Common myeloid progenitor, CD34-positive (primary cell): ENCODE data around the gene PI4K2A.

ENCODE experiments used
- CTCF ChIA-PET: fragments of 350-600 bp; sonication (Branson Sonifier 250); formaldehyde crosslinking; loops from one replicate; lab custom pipeline; 2021; ENCODE audit warnings: antibody characterized with exemption; lab: Charles Lee
- POLR2A ChIA-PET: fragments of 350-600 bp; sonication (Branson Sonifier 250); formaldehyde crosslinking; loops from one replicate; lab custom pipeline; 2021; ENCODE audit warnings: antibody characterized with exemption; lab: Charles Lee
- DNase-seq, 3 donors: peaks; one replicate each; pipeline versions ENCODE4 v3.0.0 to v3.0.0-alpha.2; 2013
- H3K27ac ChIP-seq, 2 experiments: 1 replicate in 1 of 2; 2 replicates in 1 of 2; pipeline ENCODE4 v1.7.0; 2013; ENCODE audit warnings: inconsistent platforms in 2 of 2, low read length in 2 of 2, mild to moderate bottlenecking in 2 of 2, low read depth in 1 of 2, moderate library complexity in 1 of 2; ENCODE audit not compliant: severe bottlenecking in 2 of 2, insufficient read depth in 1 of 2, poor library complexity in 1 of 2
- H3K27me3 ChIP-seq, 5 experiments: replicated peaks in 2 of 5; 1 replicate in 3 of 5; 2 replicates in 2 of 5; pipeline versions ENCODE4 v1.6.1 to v1.7.0; 2013; ENCODE audit warnings: low read length in 4 of 5, mild to moderate bottlenecking in 2 of 5, moderate library complexity in 2 of 5, inconsistent platforms in 1 of 5; ENCODE audit not compliant: insufficient read depth in 5 of 5, control insufficient read depth in 4 of 5
- H3K36me3 ChIP-seq, 4 experiments: 1 replicate in 2 of 4; 2 replicates in 2 of 4; pipeline versions ENCODE4 v1.6.1 to v1.7.0; 2013; ENCODE audit warnings: low read length in 3 of 4, control low read depth in 1 of 4, mild to moderate bottlenecking in 1 of 4; ENCODE audit not compliant: control insufficient read depth in 4 of 4, insufficient read depth in 4 of 4
- H3K4me1 ChIP-seq, 4 experiments: 1 replicate in 3 of 4; 2 replicates in 1 of 4; pipeline versions ENCODE4 v1.6.1 to v1.7.1; 2013; ENCODE audit warnings: low read length in 3 of 4, mild to moderate bottlenecking in 3 of 4, control low read depth in 1 of 4, inconsistent platforms in 1 of 4, moderate library complexity in 1 of 4; ENCODE audit not compliant: control insufficient read depth in 4 of 4, insufficient read depth in 4 of 4; ENCODE audit errors: control extremely low read depth in 1 of 4
- H3K4me3 ChIP-seq, 7 experiments: 1 replicate in 4 of 7; 2 replicates in 3 of 7; pipeline versions ENCODE4 v1.5.1 to v1.7.0; 2013; ENCODE audit warnings: mild to moderate bottlenecking in 7 of 7, low read length in 6 of 7, moderate library complexity in 6 of 7, inconsistent platforms in 2 of 7, low read depth in 2 of 7, control low read depth in 1 of 7; ENCODE audit not compliant: insufficient read depth in 4 of 7, control insufficient read depth in 1 of 7; ENCODE audit errors: extremely low read depth in 1 of 7
- H3K9me3 ChIP-seq, 5 experiments: 1 replicate in 4 of 5; 2 replicates in 1 of 5; pipeline versions ENCODE4 v1.6.1 to v1.7.1; 2013; ENCODE audit warnings: low read length in 4 of 5, mild to moderate bottlenecking in 2 of 5, inconsistent platforms in 1 of 5, low read depth in 1 of 5, moderate library complexity in 1 of 5; ENCODE audit not compliant: control insufficient read depth in 4 of 5, insufficient read depth in 2 of 5; ENCODE audit errors: control extremely low read depth in 1 of 5
- WGBS: methylation state at CpG from one replicate; pipeline ENCODE4 v1.1.5; 2013; ENCODE audit not compliant: insufficient coverage; 5-methylcytosine and 5-hydroxymethylcytosine counted together

PI4K2A gene

DNA sequence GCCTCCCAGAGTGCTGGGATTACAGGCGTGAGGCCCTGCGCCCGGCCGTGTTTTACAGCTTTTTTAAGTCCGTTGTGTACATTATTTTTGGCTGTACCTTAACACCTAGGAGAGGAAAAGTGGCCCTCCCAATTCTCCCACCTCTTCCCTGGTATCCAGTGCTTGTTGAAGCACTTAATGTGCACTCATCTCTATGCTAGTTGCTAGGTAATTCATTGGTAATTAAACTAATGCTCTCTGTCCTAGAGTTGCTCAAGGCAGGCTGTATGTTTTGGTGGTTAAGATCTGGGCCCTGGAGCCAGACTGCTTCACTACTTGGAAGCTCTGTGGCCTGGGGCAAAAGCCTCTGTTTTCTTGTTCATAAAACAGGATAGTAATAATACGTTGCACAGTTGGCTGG, 27.0 kb downstream of the PI4K2A start:
- peaks cover 0 to 22% (median 14%) of the 10 kb centered on the region in 4 experiments for H3K36me3 ChIP-seq
- H3K9me3 ChIP-seq: no peaks in the 10 kb centered on the region
- no peak for DNase-seq
- H3K4me1 ChIP-seq: peaks cover 0 to 3% (median 0%) of the 10 kb centered on the region in 4 experiments
- WGBS: 100% methylated on average over 1 of the region's 6 CpGs
- no peaks in the 10 kb centered on the region for H3K27me3 ChIP-seq
- CTCF ChIA-PET: interaction anchor here (1.5 to 1.9 kb wide), 2 partner anchors 16 to 34 kb away, joined by 4 read pairs; no protein-coding TSS in a partner anchor
- H3K4me3 ChIP-seq: no peak overlapping the region
- POLR2A ChIA-PET: no interaction called here
- no peak overlapping the region for H3K27ac ChIP-seq

DNA sequence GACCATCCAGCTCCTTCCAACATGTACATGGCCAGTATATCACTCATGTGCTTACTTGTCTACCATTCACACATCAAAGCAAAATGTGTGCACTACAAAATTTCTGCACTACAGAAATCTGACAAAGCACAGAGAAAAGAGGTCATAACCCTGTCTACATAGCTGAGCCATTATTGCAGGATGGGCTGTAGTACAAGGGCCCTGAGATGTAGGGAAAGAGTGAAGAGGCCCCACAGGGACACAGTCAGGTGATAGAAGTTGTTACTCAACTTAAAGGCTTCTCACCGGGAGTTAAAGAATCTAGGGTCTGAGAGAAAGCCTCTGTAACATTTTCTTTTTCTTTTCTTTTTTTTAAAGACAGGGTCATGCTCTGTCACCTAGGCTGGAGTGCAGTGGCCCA, 29.1 kb downstream of the PI4K2A start:
- DNase-seq: no peak
- Histone ChIP-seq H3K4me3 (no peak overlapping the region), H3K9me3 (no peaks in the 10 kb centered on the region), H3K4me1 (no peaks in the 10 kb centered on the region), H3K36me3 (peaks cover 0 to 36% (median 18%) of the 10 kb centered on the region in 4 experiments), H3K27ac (no peak overlapping the region), H3K27me3 (no peaks in the 10 kb centered on the region)
- ChIA-PET POLR2A (no interaction called here), CTCF (interaction anchor here (1.1 to 3.0 kb wide), 5 partner anchors 9 to 123 kb away, joined by 3 to 13 read pairs (median 5); no protein-coding TSS in a partner anchor)
- no CpG with 5 or more reads among the region's 1 CpG for WGBS

DNA sequence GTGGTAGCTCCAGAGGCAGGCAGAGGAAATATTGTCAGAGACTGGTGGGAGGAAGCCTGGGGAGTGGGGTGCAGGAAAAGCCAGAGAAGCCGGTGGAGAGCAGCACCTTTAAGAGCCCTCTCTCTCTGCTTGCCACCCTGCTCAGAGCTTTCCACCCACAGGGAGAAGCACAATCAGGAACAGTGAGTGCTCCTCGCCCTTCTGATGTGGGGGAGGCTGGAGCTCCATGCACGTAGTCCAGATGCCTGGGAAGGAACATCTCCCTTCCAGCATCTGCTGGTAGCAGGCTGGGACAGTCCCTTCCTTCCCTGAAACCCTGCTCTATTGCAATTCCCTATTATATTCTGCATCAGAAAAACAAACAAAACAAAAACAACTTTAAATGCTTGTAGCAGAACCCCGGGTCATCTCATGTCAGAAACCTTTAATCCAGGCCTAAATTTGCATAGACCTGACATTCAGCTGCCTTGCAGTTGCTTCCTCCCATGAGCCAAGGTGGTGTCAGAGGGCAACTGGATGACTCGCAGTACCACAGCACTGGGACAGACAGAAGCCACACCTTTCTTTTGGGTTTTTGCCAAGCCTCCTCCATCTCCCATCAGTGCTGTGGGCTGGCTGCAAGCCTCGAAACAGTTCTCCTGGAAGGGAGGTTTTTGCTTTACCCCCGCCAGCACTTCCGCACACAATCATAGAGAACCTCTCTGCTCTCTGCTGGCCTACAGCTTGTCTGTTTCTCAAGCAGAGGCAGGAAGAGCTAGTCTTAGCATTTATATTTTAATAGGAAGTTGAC, 33.5 kb downstream of the PI4K2A start:
- no peak overlapping the region for H3K27ac ChIP-seq
- no peak overlapping the region for H3K4me3 ChIP-seq
- no peaks in the 10 kb centered on the region for H3K9me3 ChIP-seq
- peak in 2 of 3 donors; percentile 25 to 28 for DNase-seq
- H3K27me3 ChIP-seq: no peaks in the 10 kb centered on the region
- POLR2A ChIA-PET: no interaction called here
- 88% methylated on average over 4 of the region's 8 CpGs for WGBS
- no peaks in the 10 kb centered on the region for H3K4me1 ChIP-seq
- H3K36me3 ChIP-seq: peaks cover 0 to 51% (median 29%) of the 10 kb centered on the region in 4 experiments
- CTCF ChIA-PET: interaction anchor here (1.3 to 7.8 kb wide), 5 partner anchors 9 to 58 kb away, joined by 9 to 58 read pairs (median 49); partner anchors contain the start of gene AVPI1

DNA sequence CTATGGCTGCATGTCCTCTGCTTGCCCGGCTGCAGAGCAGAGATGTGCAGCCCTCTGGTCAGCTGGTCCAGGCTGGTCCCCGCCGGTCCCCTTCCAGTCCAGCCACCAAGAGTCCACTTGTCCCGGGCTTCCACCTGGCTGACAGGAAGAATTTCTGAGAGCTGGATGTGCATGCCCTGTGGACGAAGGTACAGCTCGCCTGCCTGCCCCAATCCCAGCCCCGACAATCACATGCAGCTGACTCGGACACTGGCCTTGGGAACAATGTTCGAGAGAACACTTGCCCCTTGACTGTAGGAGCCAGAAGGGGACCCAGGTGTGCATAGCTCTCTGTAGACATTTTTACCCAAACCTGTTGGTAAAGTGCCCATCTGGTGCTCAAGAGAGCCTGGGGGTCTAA, 34.8 kb downstream of the PI4K2A start:
- DNase-seq: no peak
- Histone ChIP-seq H3K4me3 (no peak overlapping the region), H3K27ac (no peak overlapping the region), H3K36me3 (peaks cover 0 to 44% (median 31%) of the 10 kb centered on the region in 4 experiments), H3K4me1 (no peaks in the 10 kb centered on the region), H3K27me3 (no peaks in the 10 kb centered on the region), H3K9me3 (no peaks in the 10 kb centered on the region)
- 81% methylated on average over 9 of the region's 9 CpGs for WGBS
- POLR2A ChIA-PET: no interaction called here
- CTCF ChIA-PET: interaction anchor here (1.6 to 7.8 kb wide), 8 partner anchors 10 to 61 kb away, joined by 6 to 58 read pairs (median 19); partner anchors contain the start of genes AVPI1 and ZFYVE27

DNA sequence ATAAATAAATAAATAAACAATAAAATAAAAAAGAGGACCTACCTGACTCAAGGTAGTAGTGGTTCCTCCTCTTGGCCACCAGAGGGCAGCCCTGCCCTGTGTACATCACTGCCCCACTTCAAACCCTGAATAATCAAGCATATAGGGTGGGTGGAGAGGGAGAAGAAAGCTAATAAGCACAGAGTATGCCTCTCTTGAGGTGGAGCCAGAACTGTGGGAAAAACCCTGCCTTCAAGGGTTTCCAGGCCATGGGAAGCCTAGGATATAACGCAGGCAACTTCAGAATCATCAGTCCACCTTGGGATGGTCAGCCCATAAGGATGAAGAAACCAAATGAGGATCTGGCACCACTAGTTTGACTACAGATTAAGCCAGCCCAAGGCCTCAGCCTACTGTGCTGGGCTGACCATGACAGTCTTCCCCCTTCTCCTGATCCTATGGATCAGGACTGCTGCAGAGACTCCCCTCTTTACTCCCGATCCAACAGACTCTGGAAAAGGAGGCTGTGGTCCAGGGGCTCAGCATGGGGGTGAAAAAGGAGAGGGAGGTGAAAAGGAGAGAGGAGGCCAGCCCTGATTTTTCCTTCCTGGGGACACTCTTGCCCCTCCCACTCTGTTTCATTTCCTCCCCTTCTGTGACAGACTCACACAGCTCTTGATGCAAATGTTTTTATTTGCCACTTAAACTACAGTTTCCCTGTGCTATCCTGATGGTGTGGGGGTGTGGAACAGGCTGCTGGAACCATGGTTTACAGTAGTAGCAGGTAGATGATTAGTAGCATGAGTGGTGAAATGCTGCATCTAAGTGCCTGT, 36.5 kb downstream of the PI4K2A start:
- Histone ChIP-seq H3K9me3 (no peaks in the 10 kb centered on the region), H3K36me3 (peaks cover 0 to 41% (median 31%) of the 10 kb centered on the region in 4 experiments), H3K4me1 (no peaks in the 10 kb centered on the region), H3K4me3 (no peak overlapping the region), H3K27me3 (no peaks in the 10 kb centered on the region), H3K27ac (no peak overlapping the region)
- peak; percentile 63 to 80 (median 75) for DNase-seq
- ChIA-PET CTCF (interaction anchor here (1.0 to 7.8 kb wide), 22 partner anchors 10 to 193 kb away, joined by 3 to 58 read pairs (median 6); partner anchors contain the start of genes AVPI1, MARVELD1 and ZFYVE27), POLR2A (no interaction called here)
- WGBS: 86% methylated on average over 1 of the region's 2 CpGs

DNA sequence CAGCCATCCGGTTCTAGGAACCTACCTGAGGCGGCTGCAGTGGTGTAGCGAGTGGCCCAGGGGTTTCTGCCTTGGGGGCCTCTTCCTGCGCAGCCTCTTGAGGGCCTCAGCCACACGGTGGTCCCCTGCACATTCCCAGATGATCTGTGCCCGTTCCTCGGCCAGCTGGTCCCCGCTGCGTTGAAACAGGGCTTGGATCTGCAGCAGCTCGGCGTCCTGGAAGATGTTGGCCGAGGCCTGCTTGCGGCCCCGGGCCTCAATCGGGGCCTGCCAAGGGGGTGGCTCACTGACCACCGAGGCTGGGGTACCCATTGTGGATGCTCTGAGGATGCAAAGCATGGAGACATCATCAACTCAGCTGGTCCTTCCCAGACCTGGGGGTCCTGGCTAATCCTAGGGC, 39.1 kb downstream of the PI4K2A start:
- H3K36me3 ChIP-seq: peaks cover 0 to 25% (median 22%) of the 10 kb centered on the region in 4 experiments
- no peaks in the 10 kb centered on the region for H3K27me3 ChIP-seq
- POLR2A ChIA-PET: no interaction called here
- CTCF ChIA-PET: interaction anchor here (1.0 to 7.8 kb wide), 9 partner anchors 11 to 52 kb away, joined by 3 to 58 read pairs (median 5); partner anchors contain the start of gene MARVELD1
- H3K4me3 ChIP-seq: no peak overlapping the region
- H3K9me3 ChIP-seq: no peaks in the 10 kb centered on the region
- peaks cover 0 to 7% (median 1%) of the 10 kb centered on the region in 4 experiments for H3K4me1 ChIP-seq
- no peak overlapping the region for H3K27ac ChIP-seq
- WGBS: 93% methylated on average over 9 of the region's 16 CpGs
- DNase-seq: no peak
